HuH-7.5 (cell line): ENCODE results near the gene RCAN2.

Experiments
- DNase-seq: peaks from one replicate; pipeline ENCODE4 v3.0.0; 2011; ENCODE audit warnings: low spot score

The RCAN2 gene

DNA sequence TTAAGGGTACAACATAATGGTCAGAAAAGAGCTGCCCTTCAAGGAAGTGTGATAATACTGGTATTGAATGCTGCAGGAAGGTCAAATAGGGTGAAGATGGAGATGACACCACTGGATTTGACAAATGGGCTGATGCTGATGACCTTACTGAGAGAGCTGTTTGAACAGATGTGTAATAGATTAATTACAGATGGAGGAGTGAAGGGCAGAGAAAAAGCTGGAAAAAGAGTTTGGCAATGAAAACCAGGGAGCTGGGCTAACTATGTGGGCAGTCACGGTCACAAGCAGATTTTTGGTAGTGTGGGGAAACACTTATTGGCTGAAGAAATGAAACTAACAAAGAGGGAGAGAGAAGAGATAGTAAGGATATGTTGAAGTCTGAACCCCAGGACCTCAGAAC lies 236.9 kb downstream of the RCAN2 start:
- no peak for DNase-seq

DNA sequence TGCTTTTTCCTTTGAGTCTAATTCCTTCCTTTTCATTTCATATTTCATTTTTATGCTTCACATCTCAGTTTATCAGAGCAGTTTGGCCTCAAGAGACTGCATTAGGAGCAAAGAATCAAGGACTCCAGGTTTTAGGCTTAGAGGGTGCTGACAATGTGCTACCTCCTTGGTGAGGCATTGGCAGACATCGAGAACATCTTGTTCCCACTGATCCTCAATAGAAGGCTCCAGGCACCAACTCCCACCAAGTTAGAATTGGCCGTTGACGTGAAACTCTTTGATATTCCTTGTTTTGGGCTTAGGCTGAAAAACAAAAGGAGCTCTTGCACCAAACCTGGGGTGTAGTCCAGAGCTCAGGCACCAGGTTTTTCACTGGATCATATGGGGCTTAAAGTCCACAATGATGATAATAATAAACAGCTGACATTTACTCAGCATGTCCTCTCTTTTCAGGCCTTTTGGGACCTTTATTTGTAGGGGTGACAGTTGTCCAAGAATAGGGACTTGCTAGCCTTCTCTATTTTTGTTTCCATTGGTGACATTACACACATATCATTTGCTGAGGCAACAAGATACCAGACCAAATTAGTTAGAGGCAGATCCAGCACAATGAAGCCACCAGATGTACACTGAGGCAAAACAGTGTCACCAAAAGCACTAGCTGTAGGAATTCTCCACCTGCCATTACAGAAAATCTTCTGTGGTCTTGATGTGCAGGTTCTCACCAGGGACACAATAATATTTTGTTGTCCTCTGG lies 239.5 kb downstream of the RCAN2 start:
- DNase-seq: no peak

DNA sequence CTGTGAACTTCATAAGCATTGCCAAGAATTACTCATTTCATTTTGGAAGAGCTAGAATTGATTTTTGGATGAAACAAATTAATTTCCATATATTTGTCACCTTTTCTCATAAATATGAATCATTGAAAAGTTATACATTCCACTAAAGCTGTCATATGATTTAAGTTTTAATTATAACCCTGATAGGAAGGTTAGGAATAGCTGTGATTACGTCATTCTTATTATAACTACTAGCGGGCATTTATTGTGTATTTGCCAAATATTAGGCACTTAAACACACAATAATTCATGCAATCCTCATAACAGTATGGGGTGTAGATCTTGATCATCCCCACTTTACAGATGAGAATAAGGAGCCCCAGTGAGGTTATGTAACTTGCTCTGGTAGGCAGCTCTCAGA lies 243.1 kb downstream of the RCAN2 start:
- no peak for DNase-seq

DNA sequence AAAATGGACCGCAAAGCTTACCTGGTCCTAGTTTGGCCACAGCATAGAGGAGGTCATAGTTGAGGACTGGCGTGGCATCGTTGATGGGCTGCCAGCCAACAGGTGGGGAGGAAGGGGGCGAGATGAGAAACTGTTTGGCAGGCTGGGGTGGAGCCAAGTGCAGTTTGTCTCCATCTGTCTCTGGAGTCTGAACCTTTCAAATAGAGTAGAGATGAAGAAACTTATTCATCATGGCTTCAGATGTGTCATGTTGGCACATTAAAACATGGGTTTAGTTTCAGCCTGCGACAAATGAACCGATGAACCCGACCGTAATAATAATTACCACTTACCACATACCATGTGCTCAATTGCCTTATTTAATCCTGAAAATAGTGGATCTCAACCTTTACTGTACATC lies 244.5 kb downstream of the RCAN2 start:
- no peak for DNase-seq

DNA sequence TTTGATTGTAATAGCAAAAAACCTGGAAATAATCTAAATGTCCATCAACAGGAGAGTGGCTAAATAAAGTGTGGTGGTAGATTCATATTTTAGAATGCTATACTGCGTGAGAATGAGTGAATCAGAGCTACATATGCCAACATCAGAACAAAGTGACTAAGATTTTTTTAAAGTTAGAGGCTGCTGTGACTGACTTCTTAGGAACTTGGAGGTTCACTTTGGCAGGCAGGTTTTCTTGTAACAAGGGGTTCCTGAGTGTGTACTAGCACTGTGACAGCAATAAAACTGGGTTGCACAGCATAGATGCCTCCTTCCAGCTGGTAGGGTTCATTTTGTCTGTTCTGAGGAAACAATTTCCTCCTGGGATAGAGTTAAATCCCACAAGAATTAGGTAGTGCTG lies 245.2 kb downstream of the RCAN2 start:
- DNase-seq: no peak

DNA sequence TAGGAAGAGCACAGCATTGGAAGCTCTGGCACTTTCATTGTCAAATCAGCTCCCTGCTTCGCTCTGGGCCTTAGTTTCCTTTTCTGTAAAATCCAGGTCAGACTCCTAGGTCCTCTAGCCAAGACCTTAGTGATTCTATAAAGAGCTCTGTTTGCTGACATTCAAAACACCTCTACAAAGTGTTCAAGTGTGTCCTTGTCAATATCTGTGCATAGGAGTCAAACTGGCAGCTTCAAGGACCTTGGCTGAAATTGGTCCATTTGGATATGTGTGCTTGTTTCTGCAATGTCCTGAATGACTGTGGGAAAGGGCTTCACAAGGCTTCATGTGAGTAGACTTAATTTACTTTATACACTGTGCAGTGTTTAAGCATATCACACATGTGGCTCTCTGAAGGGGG lies 246.6 kb downstream of the RCAN2 start:
- no peak for DNase-seq

DNA sequence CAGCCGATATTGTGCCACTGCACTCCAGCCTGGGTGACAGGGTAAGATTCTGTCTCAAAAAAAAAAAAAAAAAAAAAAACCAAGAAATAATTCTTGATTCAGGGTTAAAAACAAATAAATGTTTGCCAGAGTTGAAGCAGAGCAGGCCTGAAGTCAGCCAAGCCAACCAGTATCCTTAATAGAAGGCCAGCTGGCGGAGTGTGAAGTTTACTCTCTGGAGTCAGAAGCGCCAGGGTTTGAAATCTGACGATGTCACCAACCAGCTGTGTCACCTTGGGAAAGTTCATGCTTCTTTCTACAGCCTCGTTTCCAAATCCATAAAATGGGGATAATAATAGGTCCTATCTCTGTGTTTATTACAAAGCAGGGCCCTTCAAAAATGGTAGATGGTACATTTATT lies 247.5 kb downstream of the RCAN2 start:
- DNase-seq: no peak

DNA sequence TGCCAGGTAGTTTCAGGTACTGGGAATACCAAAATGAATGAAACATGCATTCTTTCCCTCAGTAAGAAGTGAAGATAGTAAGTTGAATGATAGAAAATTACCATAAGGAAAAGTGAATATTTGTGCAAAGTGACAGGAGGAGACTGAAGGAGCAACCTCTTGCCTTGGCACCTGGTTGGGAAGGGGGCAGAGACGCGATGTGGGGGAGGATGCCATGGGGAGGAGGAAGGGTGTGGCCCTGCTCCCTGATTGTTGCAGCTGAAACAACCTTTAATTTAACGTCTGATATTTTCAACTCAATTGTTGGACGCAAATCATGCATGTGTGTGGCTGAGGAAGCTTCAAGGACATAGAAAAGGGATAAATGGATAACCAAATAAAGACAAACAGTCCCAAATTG lies 248.3 kb downstream of the RCAN2 start:
- DNase-seq: no peak

DNA sequence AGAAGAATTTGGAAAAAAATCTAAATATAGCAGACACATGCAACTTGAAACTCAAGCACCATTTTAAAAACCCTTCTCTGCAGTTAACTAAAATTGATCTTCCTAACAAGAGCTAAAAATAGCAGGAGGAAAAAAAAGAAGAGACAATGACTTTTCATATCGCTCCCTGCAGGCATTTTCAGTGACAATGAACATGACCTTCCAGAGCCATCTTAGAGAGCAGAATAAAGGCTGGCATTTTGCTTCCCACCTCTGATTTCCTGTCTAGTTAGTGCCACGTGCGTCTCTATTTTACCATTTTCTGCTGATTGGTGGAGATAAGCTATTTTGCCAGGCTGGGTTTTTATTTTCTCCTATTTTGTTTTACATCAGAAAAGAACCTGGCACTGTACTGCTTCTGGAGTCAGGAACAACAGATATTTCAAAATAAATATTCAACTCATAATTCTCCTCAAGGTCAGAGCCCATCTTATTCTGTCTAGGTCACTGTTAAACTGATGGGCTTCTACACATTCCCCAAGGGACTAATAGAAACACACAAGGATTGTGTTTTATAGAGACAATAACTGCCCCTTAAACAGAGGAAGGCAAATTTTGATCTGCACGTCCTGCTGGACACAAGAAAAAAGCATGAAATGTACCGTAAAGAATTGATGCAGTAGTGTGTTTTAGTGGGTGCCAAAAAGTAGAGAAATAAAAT lies 250.2 kb downstream of the RCAN2 start:
- DNase-seq: no peak

DNA sequence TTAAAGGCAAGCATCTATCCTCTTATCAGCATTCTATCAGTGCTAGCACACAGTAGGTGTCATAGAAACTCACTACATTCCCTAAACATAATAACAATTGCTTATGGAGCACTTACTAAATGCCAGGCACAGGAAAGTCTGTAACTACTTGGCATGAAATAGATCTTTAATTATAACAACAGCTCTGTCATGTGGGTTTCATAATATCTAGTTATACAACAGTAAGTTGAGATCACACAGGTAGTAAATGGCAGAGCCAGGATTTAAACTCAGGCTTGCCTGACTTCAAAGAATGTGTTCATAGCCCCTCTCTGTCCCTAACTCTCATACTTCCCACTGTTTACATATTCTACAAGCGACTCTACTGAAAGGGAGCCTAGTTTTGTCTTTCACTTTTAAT lies 254.5 kb downstream of the RCAN2 start:
- DNase-seq: no peak

DNA sequence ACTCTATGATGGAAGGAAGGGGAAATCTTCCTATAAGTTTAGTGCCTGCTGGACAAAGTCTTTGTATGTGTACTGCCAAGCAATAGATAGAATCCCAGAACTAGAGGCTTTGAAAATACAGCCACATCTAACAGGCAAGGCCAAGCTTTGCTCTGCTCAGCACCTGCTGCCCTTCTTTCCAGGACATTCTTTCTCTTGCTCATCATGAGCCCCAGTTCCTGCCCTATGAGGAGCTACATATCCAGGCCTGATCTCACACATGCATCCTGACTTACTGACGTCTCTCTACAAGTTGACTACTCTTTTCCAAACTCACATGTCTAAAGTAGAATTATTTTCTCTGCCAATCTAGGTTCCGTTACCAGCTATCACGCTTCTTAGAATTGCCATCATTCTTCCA lies 256.0 kb downstream of the RCAN2 start:
- no peak for DNase-seq

DNA sequence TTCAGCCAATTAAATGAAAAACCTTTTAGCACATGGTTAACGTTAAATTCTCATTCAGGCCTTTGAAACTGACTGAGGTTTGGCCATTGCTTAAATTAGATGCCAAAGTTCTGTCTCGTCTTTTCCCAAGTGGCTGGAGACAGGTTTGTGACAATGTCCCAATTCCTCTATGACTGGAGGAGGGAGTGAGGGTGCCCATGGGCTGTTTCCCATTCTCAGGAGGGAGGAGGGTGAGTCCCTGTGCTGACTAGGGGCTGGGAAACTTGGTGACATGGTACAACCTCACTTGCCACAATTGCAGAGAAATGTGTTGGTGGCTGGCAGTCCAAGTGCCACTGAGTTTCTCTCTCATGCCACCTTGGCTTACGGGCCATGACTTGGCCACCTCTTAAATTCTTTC lies 256.5 kb downstream of the RCAN2 start:
- DNase-seq: no peak

DNA sequence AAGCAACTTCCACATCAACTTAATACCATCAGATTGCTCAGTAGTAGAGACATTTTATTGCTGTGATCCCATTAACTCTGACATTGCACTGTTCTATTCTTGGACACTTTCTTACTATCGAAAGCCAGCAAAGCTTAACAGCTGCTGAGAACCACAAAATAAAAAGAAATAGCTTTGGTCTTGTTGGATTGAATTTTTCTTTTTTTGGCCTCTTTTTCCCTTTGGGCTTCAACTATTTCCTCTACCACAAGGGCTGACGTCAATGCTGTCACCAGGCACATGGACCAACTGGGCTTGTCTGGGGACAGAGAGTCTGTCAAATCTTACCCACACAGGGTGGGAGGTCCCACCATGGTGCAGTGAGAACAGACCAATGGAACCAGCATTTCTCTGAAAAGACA lies 257.1 kb downstream of the RCAN2 start:
- no peak for DNase-seq

DNA sequence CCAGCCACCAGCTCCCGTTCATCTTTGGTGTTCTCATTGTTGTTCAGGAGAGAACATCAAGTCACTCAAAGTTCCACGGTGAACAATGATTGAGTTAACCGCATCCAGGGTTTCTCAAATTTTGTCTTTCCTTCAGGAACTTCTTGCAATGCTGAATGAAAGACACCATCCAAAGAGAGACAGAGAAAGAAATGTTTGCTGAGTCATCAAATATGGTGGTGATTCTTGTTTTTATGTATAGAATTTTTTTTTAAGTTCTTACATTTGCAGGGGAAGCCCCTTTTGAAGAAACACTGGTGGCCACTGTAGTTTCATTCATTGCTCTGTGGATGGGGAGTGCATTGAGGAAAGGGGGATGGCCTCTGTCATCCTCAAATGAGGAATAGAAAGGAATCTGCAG lies 258.1 kb downstream of the RCAN2 start:
- no peak for DNase-seq

DNA sequence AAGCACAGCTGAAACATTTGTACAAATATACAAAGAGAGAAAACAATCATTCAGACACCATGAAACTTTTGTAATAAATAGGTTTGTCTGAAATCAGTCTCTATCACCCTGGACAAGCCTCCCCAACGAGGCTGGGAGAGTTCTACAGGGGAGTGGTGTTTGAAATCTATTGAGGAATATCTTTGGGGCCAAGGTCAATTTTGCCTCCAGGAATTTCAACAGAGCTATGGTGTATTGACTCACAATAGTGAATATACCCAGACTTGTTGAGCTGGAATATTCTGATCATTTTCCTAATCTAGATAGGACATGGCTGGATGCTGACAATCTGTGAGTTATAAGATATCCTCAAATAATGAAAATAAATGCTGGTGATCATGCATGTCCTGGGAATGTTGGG lies 269.0 kb downstream of the RCAN2 start:
- DNase-seq: no peak

DNA sequence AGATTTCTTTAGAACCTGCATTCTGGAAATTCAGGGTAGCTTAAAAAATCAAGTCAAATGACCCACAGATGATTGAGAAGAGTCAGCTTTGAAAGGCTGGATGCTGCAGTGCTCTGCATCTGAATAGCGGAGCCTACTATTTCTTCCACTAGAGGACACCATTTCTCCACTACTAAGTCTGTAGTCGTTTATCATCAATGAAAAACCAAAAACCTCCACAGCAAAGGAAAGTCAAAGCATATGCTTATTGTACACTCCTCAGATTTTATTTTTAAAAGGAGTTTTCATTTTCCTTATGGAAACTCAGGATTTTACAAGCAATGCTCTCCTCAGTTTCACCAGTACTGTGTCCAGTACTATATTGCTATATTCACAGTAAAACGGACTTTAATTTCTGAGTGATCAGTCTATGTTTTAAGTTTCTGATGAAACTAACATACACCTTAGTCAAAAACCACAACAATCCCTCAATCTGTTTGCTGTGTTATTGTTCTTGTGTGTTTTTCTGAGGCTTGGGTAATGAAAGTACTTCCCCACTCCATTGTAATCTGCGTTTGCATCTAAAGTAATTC lies 269.9 kb downstream of the RCAN2 start:
- DNase-seq: no peak

DNA sequence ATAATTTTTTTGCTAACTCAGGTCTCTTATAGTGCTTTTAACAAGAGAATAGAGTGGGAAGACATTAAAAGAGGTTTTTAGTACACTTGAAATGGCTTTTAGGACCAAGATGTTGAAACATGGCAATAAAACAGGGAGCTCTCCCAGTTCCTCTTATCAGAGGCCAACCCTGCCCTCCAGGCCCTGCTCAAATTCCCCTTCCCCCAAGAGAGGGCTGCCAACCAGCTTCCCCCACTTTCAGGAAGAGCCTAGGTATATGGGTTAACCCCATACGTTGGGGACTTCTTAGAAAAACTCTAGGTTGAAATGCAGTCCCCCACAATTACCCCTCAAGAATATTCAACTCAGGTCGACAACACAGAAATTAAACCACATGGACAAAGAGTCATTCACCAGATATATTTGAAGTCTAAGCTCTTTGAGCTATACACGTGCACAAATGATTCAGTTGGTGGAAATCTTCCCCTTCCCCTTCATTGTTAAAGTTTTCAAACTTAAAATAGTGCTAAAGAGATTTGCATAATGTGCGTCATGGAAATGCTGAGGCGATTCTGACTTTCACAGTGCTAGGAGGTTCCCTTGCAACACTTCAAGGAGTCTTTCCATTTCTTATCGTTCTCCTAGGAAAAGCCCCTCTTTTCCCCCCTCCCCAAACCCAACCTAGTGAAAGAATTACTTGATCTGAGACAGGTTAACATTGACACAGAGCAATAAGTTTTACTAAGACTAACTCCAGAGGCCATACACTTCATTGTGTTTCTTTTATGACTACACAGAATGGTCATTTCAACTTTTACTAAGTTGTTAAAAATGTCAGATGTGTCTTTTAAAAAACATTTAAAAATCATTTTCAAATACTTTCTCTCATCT lies 270.7 kb downstream of the RCAN2 start:
- DNase-seq: no peak

DNA sequence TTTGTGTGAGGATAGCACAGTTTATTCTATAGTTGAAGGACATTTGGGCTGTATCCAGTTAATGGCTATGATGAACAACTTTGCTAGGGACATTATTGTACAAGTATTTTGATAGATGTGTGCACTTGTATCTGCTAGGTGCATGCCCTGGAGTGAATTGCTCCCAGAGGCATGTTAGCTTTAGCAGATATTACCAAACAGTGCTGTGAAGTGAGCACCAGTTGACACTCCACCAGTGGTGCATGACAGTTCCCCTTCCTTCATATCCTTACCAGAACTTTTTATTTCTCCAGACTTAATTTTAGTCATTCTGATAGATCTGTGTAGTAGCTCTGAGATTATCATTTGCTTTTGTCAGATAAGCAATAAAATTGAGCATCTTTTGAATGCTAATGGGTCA lies 271.6 kb downstream of the RCAN2 start:
- no peak for DNase-seq

DNA sequence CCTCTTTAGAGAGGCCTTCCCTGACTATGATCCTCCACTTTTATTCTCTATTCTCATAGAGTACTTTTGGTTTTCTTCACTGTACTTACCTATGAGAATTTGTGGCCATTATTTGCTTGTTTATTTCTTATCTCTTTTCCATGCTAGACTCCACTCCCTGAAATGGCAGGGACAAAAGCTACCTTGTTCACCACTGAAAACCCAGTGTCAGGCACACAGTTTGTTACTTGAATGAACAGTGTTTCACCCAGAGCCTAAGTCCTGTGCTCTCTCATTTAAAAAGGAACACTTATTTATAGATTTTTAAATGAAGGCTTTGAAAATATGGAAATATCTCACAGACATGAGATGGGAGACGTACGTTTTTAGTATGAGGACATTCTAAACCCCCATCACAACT lies 272.8 kb downstream of the RCAN2 start:
- DNase-seq: no peak

DNA sequence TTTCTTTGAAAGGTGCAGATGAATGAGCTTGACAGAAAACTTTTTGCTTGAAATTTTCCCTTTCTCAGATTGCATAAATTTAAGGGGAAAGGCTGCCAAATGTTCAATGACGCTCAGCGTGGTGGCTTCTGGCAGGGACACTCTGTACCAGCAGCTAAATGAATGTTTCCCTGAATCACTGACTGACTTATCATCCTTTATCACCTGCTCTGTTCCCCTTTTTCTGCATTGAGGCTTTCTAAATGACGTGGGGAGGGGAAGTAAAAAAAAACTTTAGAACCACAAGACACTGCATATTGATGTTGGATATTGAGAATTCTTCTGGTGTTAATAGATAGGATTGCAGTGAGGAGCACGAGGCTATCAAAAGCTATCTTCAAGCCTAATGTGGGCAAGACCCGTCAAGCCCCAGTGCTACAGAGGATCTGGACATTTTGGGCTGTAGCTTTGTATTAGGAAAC lies 273.5 kb downstream of the RCAN2 start:
- no peak for DNase-seq

DNA sequence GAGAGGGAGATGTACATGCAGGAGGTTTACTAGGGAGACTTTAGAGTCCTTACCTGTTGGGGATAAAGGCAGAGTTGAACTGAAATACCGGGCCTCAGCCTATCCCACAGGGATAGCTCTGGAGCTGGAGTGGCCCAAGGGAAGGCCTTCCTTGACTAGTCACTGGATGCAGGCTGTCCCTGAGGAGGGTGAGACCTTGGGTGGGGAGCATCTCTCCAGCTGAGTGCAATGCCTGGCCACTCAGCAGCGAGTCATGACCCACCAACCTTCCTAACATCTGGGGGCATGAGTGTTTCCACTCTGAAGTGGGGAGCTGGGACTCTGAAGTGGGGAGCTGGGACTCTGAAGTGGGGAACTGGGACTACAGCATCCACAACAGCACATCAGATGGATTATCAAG lies 274.4 kb downstream of the RCAN2 start:
- no peak for DNase-seq

DNA sequence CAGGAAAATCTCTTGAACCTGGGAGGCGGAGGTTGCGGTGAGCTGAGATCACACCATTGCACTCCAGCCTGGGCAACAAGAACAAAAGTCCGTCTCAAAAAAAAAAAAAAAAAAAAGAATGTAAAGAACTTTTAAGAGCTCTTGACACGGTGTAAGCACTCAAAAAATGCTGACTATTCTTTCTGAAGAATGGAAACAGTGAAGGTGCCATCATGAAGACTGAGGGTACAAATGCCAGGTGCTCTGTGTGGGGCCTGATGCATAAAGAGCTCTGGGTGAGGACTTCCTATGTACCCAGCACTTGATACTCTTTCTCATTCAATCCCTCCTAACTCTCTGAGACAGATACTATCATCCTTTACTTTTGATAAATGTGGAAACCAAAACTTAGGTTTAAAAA lies 275.5 kb downstream of the RCAN2 start:
- no peak for DNase-seq

DNA sequence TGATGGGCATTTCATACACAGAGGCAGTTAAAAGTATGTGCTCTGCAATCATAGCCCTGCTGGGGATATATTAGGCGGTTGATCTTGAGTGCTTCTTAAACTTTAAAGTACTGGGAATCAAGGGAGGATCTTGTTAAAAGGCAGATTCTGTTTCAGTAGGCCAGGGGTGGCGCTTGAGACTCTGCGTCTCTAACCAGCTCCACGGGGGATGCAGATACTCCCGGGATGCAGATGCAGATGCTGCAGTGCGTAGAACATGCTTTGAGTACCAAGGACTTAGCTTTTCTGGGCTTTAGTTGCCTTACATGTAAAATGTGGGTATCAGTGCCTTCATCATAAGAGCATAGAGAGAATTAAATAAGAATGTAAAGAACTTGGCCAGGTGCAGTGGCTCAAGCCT lies 276.0 kb downstream of the RCAN2 start:
- no peak for DNase-seq
